Tibial artery (tissue), 4 donors: ENCODE results near the gene RBM33.

Experiments
- DNase-seq, 2 donors: peaks; one replicate each; pipeline ENCODE4 v3.0.0-alpha.2; 2019
- H3K27ac ChIP-seq, 2 donors: fragments of 200-600 bp; sonication (generic) in 1 of 2; 1 replicate in 1 of 2; 2 replicates in 1 of 2; pipeline ENCODE4 v1.5.1; 2018 to 2019; ENCODE audit warnings: mild to moderate bottlenecking in 1 of 2
- H3K27me3 ChIP-seq, 2 donors: fragments of 200-600 bp; sonication (generic) in 1 of 2; one replicate each; pipeline versions ENCODE4 v1.5.1 to v1.6.0; 2016 to 2019
- H3K36me3 ChIP-seq, 3 donors: fragments of 200-600 bp; sonication (generic) in 2 of 3; one replicate each; pipeline ENCODE4 v1.5.1; 2016 to 2019; ENCODE audit warnings: mild to moderate bottlenecking in 2 of 3
- H3K4me1 ChIP-seq, 4 donors: fragments of 200-600 bp; sonication (generic) in 2 of 4; 1 replicate in 3 of 4; 2 replicates in 1 of 4; pipeline ENCODE4 v1.5.1; 2016 to 2019
- H3K4me3 ChIP-seq, 2 donors: fragments of 200-600 bp; sonication (generic) in 1 of 2; 1 replicate in 1 of 2; 2 replicates in 1 of 2; pipeline ENCODE4 v1.5.1; 2018 to 2019; ENCODE audit warnings: mild to moderate bottlenecking in 2 of 2
- H3K9me3 ChIP-seq, 3 donors: fragments of 200-600 bp; sonication (generic) in 1 of 3; one replicate each; pipeline ENCODE4 v1.5.1; 2016 to 2019
- CTCF ChIP-seq, 2 experiments: fragments of 200-600 bp in 1 of 2; fragments of 450-650 bp in 1 of 2; IDR thresholded peaks; one replicate each; pipeline ENCODE4 v1.5.1; 2017 to 2019; ENCODE audit warnings: antibody characterized with exemption in 2 of 2, mild to moderate bottlenecking in 1 of 2, moderate library complexity in 1 of 2
- intact Hi-C: fragments of 100-400 bp; cut with DNase I; formaldehyde crosslinking; loops from one replicate; pipeline ENCODE4 v1.15.0; 2023; ENCODE audit warnings: low total_unique reads

RBM33 gene

GRCh38 chr7:155819186-155819585 lies 174.7 kb downstream of the RBM33 start:
- intact Hi-C loops: no loop called here
- no peak overlapping the region for H3K4me3 ChIP-seq
- H3K36me3 ChIP-seq: no peaks in the 10 kb centered on the region
- no peak for DNase-seq
- H3K27me3 ChIP-seq: peaks cover 0 to 77% of the 10 kb centered on the region in 2 donors
- no peak overlapping the region for H3K27ac ChIP-seq
- H3K4me1 ChIP-seq: peaks cover 0 to 5% (median 2%) of the 10 kb centered on the region in 4 donors
- TF ChIP-seq CTCF (IDR thresholded peaks at IDR 0.05): no peak
- no peaks in the 10 kb centered on the region for H3K9me3 ChIP-seq

- no peak for DNase-seq
- TF ChIP-seq CTCF (IDR thresholded peaks at IDR 0.05): no peak
- no peak overlapping the region for H3K27ac ChIP-seq
- H3K4me3 ChIP-seq: no peak overlapping the region
- no peaks in the 10 kb centered on the region for H3K9me3 ChIP-seq
- intact Hi-C loops: no loop called here
- H3K36me3 ChIP-seq: no peaks in the 10 kb centered on the region
- peaks cover 0 to 5% (median 2%) of the 10 kb centered on the region in 4 donors for H3K4me1 ChIP-seq
- peaks cover 0 to 70% of the 10 kb centered on the region in 2 donors for H3K27me3 ChIP-seq
Measured at GRCh38 chr7:155820246-155820645, 175.8 kb downstream of the RBM33 start.

DNA sequence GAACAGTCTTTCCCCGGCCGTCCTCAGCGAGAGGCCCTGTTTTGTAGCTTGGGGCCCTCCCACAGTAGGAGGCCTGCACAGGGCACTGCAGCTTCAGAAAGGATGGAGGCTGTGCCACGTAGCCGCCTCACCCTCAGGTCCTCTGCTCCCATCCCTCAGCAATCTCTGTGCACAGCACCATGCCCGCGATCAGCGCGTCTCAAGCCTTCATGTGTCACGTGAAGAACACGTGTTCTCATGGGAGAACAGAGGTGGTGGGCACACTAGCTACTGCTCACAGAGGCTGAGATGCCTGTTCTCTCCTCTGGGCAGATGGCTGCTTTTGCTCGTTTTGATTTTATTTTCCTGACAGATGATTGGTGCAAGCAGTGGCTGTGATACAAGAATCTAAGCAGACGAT lies 176.3 kb downstream of the RBM33 start:
- intact Hi-C loops: no loop called here
- no peak for DNase-seq
- peaks cover 0 to 67% of the 10 kb centered on the region in 2 donors for H3K27me3 ChIP-seq

GRCh38 chr7:155821851-155822250 lies 177.4 kb downstream of the RBM33 start:
- Histone ChIP-seq H3K36me3 (no peaks in the 10 kb centered on the region), H3K27ac (no peak overlapping the region), H3K9me3 (no peaks in the 10 kb centered on the region), H3K4me3 (no peak overlapping the region), H3K4me1 (peaks cover 0 to 5% (median 2%) of the 10 kb centered on the region in 4 donors), H3K27me3 (peaks cover 0 to 57% of the 10 kb centered on the region in 2 donors)
- no peak for DNase-seq
- TF ChIP-seq CTCF (IDR thresholded peaks at IDR 0.05): no peak
- intact Hi-C loops: no loop called here

More for the DNA sequence above, 176.3 kb downstream of the RBM33 start:
- no peak for TF ChIP-seq CTCF (IDR thresholded peaks at IDR 0.05)
- Histone ChIP-seq H3K36me3 (no peaks in the 10 kb centered on the region), H3K4me1 (peaks cover 0 to 5% (median 2%) of the 10 kb centered on the region in 4 donors), H3K4me3 (no peak overlapping the region), H3K27ac (no peak overlapping the region), H3K9me3 (no peaks in the 10 kb centered on the region)

DNA sequence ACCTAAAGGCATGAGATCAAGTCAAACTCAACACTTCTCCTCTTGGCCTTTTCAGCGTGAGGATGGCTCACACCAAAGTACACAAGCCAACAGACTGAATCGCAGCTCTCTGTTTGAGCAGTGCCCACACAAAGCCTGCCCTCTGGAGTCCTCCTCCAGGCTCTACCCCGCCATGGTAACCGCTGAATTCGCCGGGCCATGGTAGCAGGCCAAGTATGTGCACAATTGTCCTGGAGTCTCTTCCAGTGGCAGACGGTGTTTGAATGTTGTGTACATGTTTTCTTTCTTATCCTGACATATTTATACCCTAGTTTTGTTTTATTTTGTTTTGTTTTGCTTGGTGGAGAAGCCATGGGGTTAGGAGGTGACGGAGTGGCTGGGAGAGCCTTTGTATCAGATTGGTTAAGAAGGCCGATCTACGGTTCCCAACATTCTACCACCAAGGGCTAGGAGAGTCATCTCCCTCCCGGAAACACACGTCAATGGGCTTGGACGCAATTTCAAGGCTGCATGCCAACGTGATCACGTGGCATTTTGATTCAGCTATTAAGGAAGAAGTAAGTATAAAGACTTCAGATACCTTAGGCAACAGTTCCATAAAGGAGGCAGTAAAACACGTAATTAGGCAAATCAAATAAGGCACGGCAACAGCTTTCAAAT lies 179.9 kb downstream of the RBM33 start:
- no peak for TF ChIP-seq CTCF (IDR thresholded peaks at IDR 0.05)
- Histone ChIP-seq H3K4me1 (no peaks in the 10 kb centered on the region), H3K27ac (no peak overlapping the region), H3K36me3 (no peaks in the 10 kb centered on the region), H3K9me3 (no peaks in the 10 kb centered on the region), H3K27me3 (peaks cover 0 to 38% of the 10 kb centered on the region in 2 donors), H3K4me3 (no peak overlapping the region)
- intact Hi-C loops: no loop called here
- no peak for DNase-seq
